HepG2 (cell line): Measurements from ENCODE around the gene ANK3. TPM values are rescaled to one million over a fixed set of nuclear protein-coding genes. Genes with fewer than 3 reads are reported as not detected.

Experiments
- ATAC-seq: fragments of 200-7000 bp; cut with Tn5 transposase; 3 replicates; pipeline ENCODE4 v1.9.1; 2020; ENCODE audit warnings: mild to moderate bottlenecking, moderate library complexity
- BruUV-seq: library from RNA; stranded (reverse); fragments of 400-500 nt; replicated peaks from 2 replicates; lab custom pipeline; 2021; lab: Mats Ljungman, UMichigan
- CTCF ChIA-PET: fragments of 300-600 bp; formaldehyde crosslinking; extraction: SDS; loops from one replicate; lab custom pipeline; 2021; ENCODE audit warnings: low total read pairs, inconsistent platforms, low intra/inter-chr PET ratio; lab: Yijun Ruan, JAX
- POLR2A ChIA-PET: fragments of 350-600 bp; sonication (Branson Sonifier 250); formaldehyde crosslinking; loops from one replicate; lab custom pipeline; 2020; ENCODE audit warnings: antibody characterized with exemption, inconsistent platforms; lab: Yijun Ruan, JAX
- DNase-seq: peaks from one replicate; pipeline ENCODE4 v3.0.0-alpha.2; 2015; ENCODE audit warnings: low spot score
- FAIRE-seq: peaks from 3 replicates; lab custom pipeline; 2011; peaks lifted over from hg19 to GRCh38; lab: Jason Lieb, UNC
- H2AFZ ChIP-seq: one replicate; pipeline ENCODE4 v1.6.1; 2011; ENCODE audit warnings: low read length, inconsistent platforms
- H3K27ac ChIP-seq: fragments of 300-600 bp; 3 replicates; pipeline ENCODE4 v1.8.0; 2011; ENCODE audit warnings: mixed run types, mild to moderate bottlenecking, mixed read lengths, low read length, inconsistent platforms; ENCODE audit not compliant: insufficient read depth; ENCODE audit errors: extremely low read length
- H3K27me3 ChIP-seq, 2 experiments: fragments of 200-600 bp in 1 of 2; 2 replicates in 1 of 2; 3 replicates in 1 of 2; pipeline versions ENCODE4 v1.6.0 to v1.8.0; 2011; ENCODE audit warnings: low read length in 2 of 2, mild to moderate bottlenecking in 2 of 2, moderate library complexity in 2 of 2, inconsistent platforms in 1 of 2; ENCODE audit not compliant: insufficient read depth in 2 of 2, control insufficient read depth in 1 of 2
- H3K36me3 ChIP-seq, 2 experiments: fragments of 200-600 bp in 1 of 2; replicated peaks in 1 of 2; 2 replicates in 1 of 2; 3 replicates in 1 of 2; pipeline versions ENCODE4 v1.5.1 to v1.8.0; 2011; ENCODE audit warnings: low read length in 2 of 2, inconsistent platforms in 1 of 2; ENCODE audit not compliant: insufficient read depth in 2 of 2, control insufficient read depth in 1 of 2
- H3K4me1 ChIP-seq: 2 replicates; pipeline ENCODE4 v1.5.1; 2012; ENCODE audit warnings: low read length, inconsistent platforms; ENCODE audit not compliant: insufficient read depth
- H3K4me2 ChIP-seq: 2 replicates; pipeline ENCODE4 v1.6.0; 2011; ENCODE audit warnings: low read depth, low read length, inconsistent platforms
- H3K4me3 ChIP-seq, 3 experiments: fragments of 200-600 bp in 1 of 3; sonication (generic), shearing (Covaris generic) in 1 of 3; replicated peaks in 1 of 3; 2 replicates each; pipeline ENCODE4 v1.5.1; 2011 to 2016; ENCODE audit warnings: low read length in 3 of 3, inconsistent platforms in 2 of 3, low read depth in 2 of 3, mild to moderate bottlenecking in 2 of 3, control low read depth in 1 of 3, mixed read lengths in 1 of 3; ENCODE audit not compliant: insufficient read depth in 1 of 3
- H3K79me2 ChIP-seq: one replicate; pipeline ENCODE4 v1.6.1; 2011; ENCODE audit warnings: low read length, inconsistent platforms; ENCODE audit not compliant: insufficient read depth
- H3K9ac ChIP-seq: 2 replicates; pipeline ENCODE4 v1.6.0; 2011; ENCODE audit warnings: mild to moderate bottlenecking, low read depth, low read length, inconsistent platforms; ENCODE audit not compliant: insufficient read depth
- H3K9me3 ChIP-seq: 2 replicates; pipeline ENCODE4 v1.5.1; 2012; ENCODE audit warnings: mild to moderate bottlenecking, low read length
- H4K20me1 ChIP-seq: 2 replicates; pipeline ENCODE4 v1.6.0; 2011; ENCODE audit warnings: inconsistent platforms, mild to moderate bottlenecking, low read length, moderate library complexity; ENCODE audit not compliant: insufficient read depth
- ETS1 ChIP-seq: sonication (generic); formaldehyde crosslinking; IDR thresholded peaks from 2 replicates; pipeline ENCODE4 v1.4.0; 2020; ENCODE audit warnings: missing genetic modification reagents
- KLF9 ChIP-seq: IDR thresholded peaks from 2 replicates; pipeline ENCODE4 v1.6.1; 2016; ENCODE audit warnings: low read depth
- MXD3 ChIP-seq: IDR thresholded peaks from 2 replicates; pipeline ENCODE4 v1.6.1; 2016; ENCODE audit warnings: mild to moderate bottlenecking, missing biosample characterization, missing genetic modification reagents
- MYNN ChIP-seq: sonication (generic); formaldehyde crosslinking; IDR thresholded peaks from 2 replicates; pipeline ENCODE4 v1.4.0; 2020; ENCODE audit warnings: mild to moderate bottlenecking, low read depth, missing genetic modification reagents
- MZF1 ChIP-seq: sonication (generic); formaldehyde crosslinking; IDR thresholded peaks from 2 replicates; pipeline ENCODE4 v1.8.1; 2023; ENCODE audit warnings: mild to moderate bottlenecking, missing genetic modification reagents, borderline replicate concordance
- PLSCR1 ChIP-seq: sonication (generic); formaldehyde crosslinking; IDR thresholded peaks from 2 replicates; pipeline ENCODE4 v1.5.0; 2020; ENCODE audit warnings: missing genetic modification reagents, mild to moderate bottlenecking, borderline replicate concordance
- ZMAT5 ChIP-seq: sonication (generic); formaldehyde crosslinking; IDR thresholded peaks from 2 replicates; pipeline ENCODE4 v1.5.0; 2020; ENCODE audit warnings: mild to moderate bottlenecking, low read depth, missing genetic modification reagents, borderline replicate concordance
- ZNF230 ChIP-seq: sonication (generic); formaldehyde crosslinking; IDR thresholded peaks from 2 replicates; pipeline ENCODE4 v1.4.0; 2020; ENCODE audit warnings: mild to moderate bottlenecking, missing genetic modification reagents
- ZNF451 ChIP-seq: sonication (generic); formaldehyde crosslinking; IDR thresholded peaks from 2 replicates; pipeline ENCODE4 v1.5.0; 2020; ENCODE audit warnings: mild to moderate bottlenecking, missing genetic modification reagents
- ZNF75D ChIP-seq: sonication (generic); formaldehyde crosslinking; IDR thresholded peaks from 2 replicates; pipeline ENCODE4 v1.8.1; 2023; ENCODE audit warnings: missing genetic modification reagents, mild to moderate bottlenecking, borderline replicate concordance
- ZNF782 ChIP-seq: sonication (generic); formaldehyde crosslinking; IDR thresholded peaks from 2 replicates; pipeline ENCODE4 v1.4.0; 2020; ENCODE audit warnings: missing genetic modification reagents, mild to moderate bottlenecking, borderline replicate concordance
- WGBS: methylation state at CpG from one replicate; pipeline ENCODE4 v1.1.6; 2017; ENCODE audit warnings: low lambda C conversion rate; 5-methylcytosine and 5-hydroxymethylcytosine counted together
- in situ Hi-C: cut with HindIII; loops from 2 replicates; pipeline ENCODE4 v1.10.0; 2017; ENCODE audit warnings: low pct_unique_long_range_greater_than_20kb; ENCODE audit not compliant: extremely low pct_ligation_motif_present
- intact Hi-C: fragments of 100-400 bp; cut with micrococcal nuclease; formaldehyde crosslinking; loops from one replicate; pipeline ENCODE4 v1.10.0; 2022; ENCODE audit not compliant: unreplicated experiment
- polyA plus RNA-seq, 8 experiments: library from polyadenylated mRNA; depleted of rRNA in 3 of 8; stranded (reverse) in 7 of 8; unstranded in 1 of 8; fragments of >200 nt; fragmentation: Illumina TruSeq in 4 of 8; extraction: Trizol in 4 of 8; gene quantifications; 2 replicates each; pipeline versions ENCODE4 v1.2.1 to v1.2.3, GENCODE V29; 2011 to 2016; ENCODE audit warnings: low read depth in 4 of 8, missing spikeins in 1 of 8, mixed read lengths in 1 of 8; ENCODE audit not compliant: insufficient read depth in 1 of 8
- total RNA-seq, 5 experiments: library from RNA; depleted of rRNA; stranded (reverse); fragments of >200 nt; fragmentation: Illumina TruSeq; extraction: Trizol; gene quantifications; 2 replicates each; pipeline ENCODE4 v1.2.3, GENCODE V29; 2016; ENCODE audit warnings: low read depth in 1 of 5

The ANK3 gene
- total and polyA plus RNA-seq, 2 of the 13 experiments (the other 11 are each of a cell fraction or from before 2014, with no cell fraction given): not detected

GRCh38 chr10:60374836-60375235, 14.8 kb downstream of the ANK3 start:
- ChIA-PET POLR2A (no interaction called here), CTCF (no interaction called here)
- H3K9me3 ChIP-seq: no peaks in the 10 kb centered on the region
- no peak overlapping the region for H3K4me2 ChIP-seq
- no peak overlapping the region for H2AFZ ChIP-seq
- TF ChIP-seq ZNF782 (CRISPR knock-in tag): no peak
- TF ChIP-seq ETS1 (CRISPR knock-in tag): no peak
- TF ChIP-seq MZF1: no peak
- no peak for TF ChIP-seq MXD3
- TF ChIP-seq MYNN (CRISPR knock-in tag): no peak
- no peak for TF ChIP-seq ZNF451
- no peak for TF ChIP-seq ZMAT5 (CRISPR knock-in tag)
- no peak for TF ChIP-seq ZNF75D
- TF ChIP-seq KLF9 (CRISPR knock-in tag): no peak
- no peak for TF ChIP-seq ZNF230 (CRISPR knock-in tag)
- TF ChIP-seq PLSCR1 (CRISPR knock-in tag): no peak
- intact Hi-C loops: no loop called here
- H3K4me3 ChIP-seq: no peak overlapping the region
- no peaks in the 10 kb centered on the region for H3K36me3 ChIP-seq
- no TSS peak for BruUV-seq
- no peak overlapping the region for H3K9ac ChIP-seq
- no peak for ATAC-seq
- H3K4me1 ChIP-seq: no peaks in the 10 kb centered on the region
- WGBS: 23% methylated on average over 3 of the region's 3 CpGs
- H3K27ac ChIP-seq: no peak overlapping the region
- H3K27me3 ChIP-seq: no peaks in the 10 kb centered on the region
- FAIRE-seq: no peak
- in situ Hi-C loops: no loop called here
- no peaks in the 10 kb centered on the region for H3K79me2 ChIP-seq
- H4K20me1 ChIP-seq: no peaks in the 10 kb centered on the region
- no peak for DNase-seq
